CD14-positive monocyte (primary cell): ENCODE data around the gene ATAD3A. TPM values are rescaled to one million over a fixed set of nuclear protein-coding genes. Genes with fewer than 3 reads are reported as not detected.
A peak's percentile ranks its signal among the peaks of the same experiment; 100 is the strongest.
"Not testable (repeated sequence)": the region's sequence is repeated elsewhere in the genome, so short reads cannot be mapped to it uniquely, and the experiment has no call there.

Source experiments
- DNase-seq, 3 donors: peaks; one replicate each; pipeline ENCODE4 v3.0.0-alpha.2; 2011 to 2022
- H2AFZ ChIP-seq: 2 replicates; pipeline ENCODE4 v1.6.0; 2012; ENCODE audit warnings: mild to moderate bottlenecking, low read depth, low read length, inconsistent platforms; ENCODE audit not compliant: insufficient read depth, poor library complexity, severe bottlenecking
- H3K27ac ChIP-seq, 2 donors: 1 replicate in 1 of 2; 2 replicates in 1 of 2; pipeline ENCODE4 v1.5.1; 2012 to 2013; ENCODE audit warnings: low read length in 2 of 2, control low read depth in 1 of 2, inconsistent platforms in 1 of 2, low read depth in 1 of 2, mild to moderate bottlenecking in 1 of 2
- H3K27me3 ChIP-seq, 2 donors: one replicate each; pipeline versions ENCODE4 v1.6.0 to v1.6.1; 2011 to 2013; ENCODE audit warnings: low read length in 2 of 2; ENCODE audit not compliant: control insufficient read depth in 2 of 2, insufficient read depth in 2 of 2
- H3K36me3 ChIP-seq, 2 donors: replicated peaks in 1 of 2; 1 replicate in 1 of 2; 2 replicates in 1 of 2; pipeline versions ENCODE4 v1.5.1 to v1.6.1; 2012 to 2013; ENCODE audit warnings: low read length in 2 of 2, control low read depth in 1 of 2, inconsistent platforms in 1 of 2, mild to moderate bottlenecking in 1 of 2; ENCODE audit not compliant: insufficient read depth in 2 of 2, control insufficient read depth in 1 of 2
- H3K4me1 ChIP-seq, 2 donors: 1 replicate in 1 of 2; 2 replicates in 1 of 2; pipeline versions ENCODE4 v1.5.1 to v1.6.1; 2012 to 2013; ENCODE audit warnings: low read length in 2 of 2, control low read depth in 1 of 2, inconsistent platforms in 1 of 2, mild to moderate bottlenecking in 1 of 2, moderate library complexity in 1 of 2; ENCODE audit not compliant: insufficient read depth in 2 of 2, control insufficient read depth in 1 of 2
- H3K4me2 ChIP-seq: replicated peaks from 2 replicates; pipeline ENCODE3; 2012; ENCODE audit warnings: low read length, moderate library complexity, mild to moderate bottlenecking; ENCODE audit not compliant: poor library complexity, severe bottlenecking; ENCODE audit errors: extremely low read depth
- H3K4me3 ChIP-seq, 3 experiments: fragments of 200-600 bp in 1 of 3; sonication (generic) in 1 of 3; replicated peaks in 1 of 3; 1 replicate in 2 of 3; 2 replicates in 1 of 3; pipeline ENCODE4 v1.5.1; 2011 to 2013; ENCODE audit warnings: low read length in 3 of 3, mild to moderate bottlenecking in 3 of 3, control low read depth in 2 of 3, low read depth in 2 of 3, inconsistent platforms in 1 of 3, moderate library complexity in 1 of 3
- H3K79me2 ChIP-seq: 2 replicates; pipeline ENCODE4 v1.6.0; 2012; ENCODE audit warnings: mild to moderate bottlenecking, control low read depth, inconsistent platforms, low read length, moderate library complexity; ENCODE audit not compliant: insufficient read depth
- H3K9ac ChIP-seq: 2 replicates; pipeline ENCODE4 v1.6.0; 2017; ENCODE audit warnings: low read length, mild to moderate bottlenecking; ENCODE audit not compliant: insufficient read depth, poor library complexity, severe bottlenecking
- H3K9me3 ChIP-seq, 2 donors: replicated peaks in 1 of 2; 1 replicate in 1 of 2; 2 replicates in 1 of 2; pipeline versions ENCODE4 v1.5.1 to v1.6.1; 2012 to 2013; ENCODE audit warnings: low read length in 2 of 2, control low read depth in 1 of 2; ENCODE audit not compliant: control insufficient read depth in 1 of 2, insufficient read depth in 1 of 2
- H4K20me1 ChIP-seq: 2 replicates; pipeline ENCODE4 v1.6.0; 2012; ENCODE audit warnings: mild to moderate bottlenecking, low read length, control low read depth, moderate library complexity; ENCODE audit not compliant: insufficient read depth
- H3K27ac Mint-ChIP-seq, 7 donors: one replicate each; pipeline ENCODE4 v1.8.0; 2020; ENCODE audit warnings: mild to moderate bottlenecking in 7 of 7, mixed read lengths in 7 of 7, moderate library complexity in 6 of 7, inconsistent platforms in 2 of 7
- H3K27me3 Mint-ChIP-seq, 3 donors: one replicate each; pipeline ENCODE4 v1.8.0; 2021 to 2022; ENCODE audit warnings: low read depth in 3 of 3, mild to moderate bottlenecking in 3 of 3, mixed read lengths in 3 of 3, moderate library complexity in 3 of 3, inconsistent platforms in 1 of 3
- H3K36me3 Mint-ChIP-seq, 2 donors: one replicate each; pipeline ENCODE4 v1.8.0; 2020; ENCODE audit warnings: mixed read lengths in 2 of 2, inconsistent platforms in 1 of 2, mild to moderate bottlenecking in 1 of 2
- H3K4me1 Mint-ChIP-seq: one replicate; pipeline ENCODE4 v1.8.0; 2020; ENCODE audit warnings: mild to moderate bottlenecking, mixed read lengths
- H3K4me3 Mint-ChIP-seq, 2 donors: one replicate each; pipeline ENCODE4 v1.8.0; 2020; ENCODE audit warnings: mild to moderate bottlenecking in 2 of 2, mixed read lengths in 2 of 2, moderate library complexity in 1 of 2
- H3K9me3 Mint-ChIP-seq, 7 donors: one replicate each; pipeline ENCODE4 v1.8.0; 2020 to 2022; ENCODE audit warnings: mixed read lengths in 7 of 7, mild to moderate bottlenecking in 6 of 7, moderate library complexity in 6 of 7, inconsistent platforms in 2 of 7
- CTCF ChIP-seq: fragments of 200-600 bp; IDR thresholded peaks from one replicate; pipeline ENCODE4 v1.8.0; 2022; ENCODE audit warnings: antibody characterized with exemption, mild to moderate bottlenecking
- WGBS: methylation state at CpG from one replicate; pipeline ENCODE4 v1.1.5; 2013; ENCODE audit warnings: missing lambda C conversion rate; ENCODE audit not compliant: insufficient coverage; 5-methylcytosine and 5-hydroxymethylcytosine counted together
- intact Hi-C, 2 donors: fragments of 100-400 bp; cut with micrococcal nuclease; formaldehyde crosslinking; loops; one replicate each; pipeline versions ENCODE4 v1.15.0 to v1.15.1; 2023
- polyA plus RNA-seq, 3 donors: library from polyadenylated mRNA; depleted of rRNA in 1 of 3; unstranded in 2 of 3; stranded (reverse) in 1 of 3; fragments of 300-500 nt in 2 of 3; fragments of >200 nt in 1 of 3; fragmentation: Illumina TruSeq in 2 of 3; gene quantifications; 1 replicate in 2 of 3; 2 replicates in 1 of 3; pipeline ENCODE4 v1.2.3, GENCODE V29; 2012 to 2021

The ATAD3A gene
- polyA plus RNA-seq, 3 donors: 4.1 to 14.0 (median 6.4) TPM

GRCh38 chr1:1476011-1476410, 36.0 kb upstream of the ATAD3A start:
- H3K27ac Mint-ChIP-seq: not testable (repeated sequence)
- peaks cover 28% of the 10 kb centered on the region for H3K79me2 ChIP-seq

GRCh38 chr1:1477206-1477605, 34.8 kb upstream of the ATAD3A start:
- H3K4me1 Mint-ChIP-seq: peaks cover 16% of the 10 kb centered on the region
- Histone ChIP-seq H3K9me3 (no peaks in the 10 kb centered on the region), H3K36me3 (peaks cover 30 to 34% of the 10 kb centered on the region in 2 donors), H3K4me3 (no peak overlapping the region), H3K79me2 (peaks cover 28% of the 10 kb centered on the region), H3K27me3 (no peaks in the 10 kb centered on the region), H3K4me1 (peaks cover 7 to 10% of the 10 kb centered on the region in 2 donors), H3K27ac (no peak overlapping the region), H4K20me1 (peaks cover 6% of the 10 kb centered on the region), H3K9ac (no peak overlapping the region), H3K4me2 (no peak overlapping the region), H2AFZ (no peak overlapping the region)
- no peak for TF ChIP-seq CTCF
- intact Hi-C loops: no loop called here
- peaks cover 27 to 51% of the 10 kb centered on the region in 2 donors for H3K36me3 Mint-ChIP-seq
- H3K4me3 Mint-ChIP-seq: no peak overlapping the region
- no peaks in the 10 kb centered on the region for H3K9me3 Mint-ChIP-seq
- H3K27ac Mint-ChIP-seq: peak overlapping the region in 1 of 7 donors; percentile 24
- WGBS: 96% methylated on average over 14 of the region's 22 CpGs
- H3K27me3 Mint-ChIP-seq: peaks cover 0 to 2% (median 0%) of the 10 kb centered on the region in 3 donors
- DNase-seq: no peak

More at GRCh38 chr1:1476011-1476410, 36.0 kb upstream of the ATAD3A start:
- H3K4me3 ChIP-seq, H3K4me3 Mint-ChIP-seq, H3K4me2 ChIP-seq, H3K27me3 ChIP-seq, H4K20me1 ChIP-seq, DNase-seq, intact Hi-C loops, H3K9ac ChIP-seq, H3K27ac ChIP-seq, H2AFZ ChIP-seq, H3K9me3 ChIP-seq, H3K9me3 Mint-ChIP-seq, H3K27me3 Mint-ChIP-seq: not testable (repeated sequence)
- peaks cover 22 to 44% of the 10 kb centered on the region in 2 donors for H3K36me3 Mint-ChIP-seq
- WGBS: 60% methylated on average over 1 of the region's 17 CpGs
- H3K4me1 Mint-ChIP-seq: peaks cover 18% of the 10 kb centered on the region
- Histone ChIP-seq H3K36me3 (peaks cover 24 to 28% of the 10 kb centered on the region in 2 donors), H3K4me1 (peaks cover 9 to 13% of the 10 kb centered on the region in 2 donors)
